SK-N-SH (cell line): ENCODE results near the gene CALU. TPM values are rescaled to one million over a fixed set of nuclear protein-coding genes. Genes with fewer than 3 reads are reported as not detected.

ENCODE experiments used
- CTCF ChIA-PET: fragments of 300-600, 350-600 bp; formaldehyde crosslinking; extraction: SDS; loops from one replicate; lab custom pipeline; 2021; lab: Yijun Ruan, JAX
- POLR2A ChIA-PET: fragments of 350-600 bp; sonication (Branson Sonifier 250); formaldehyde crosslinking; extraction: SDS; loops from one replicate; lab custom pipeline; 2020; ENCODE audit warnings: antibody characterized with exemption, inconsistent platforms; lab: Yijun Ruan, JAX
- DNase-seq: peaks from one replicate; pipeline ENCODE4 v3.0.0; 2012
- H2AFZ ChIP-seq: fragments of 200-600 bp; sonication (generic); 2 replicates; pipeline ENCODE4 v1.8.1; 2016; ENCODE audit warnings: antibody characterized with exemption, mild to moderate bottlenecking, low read depth
- H3F3A ChIP-seq: fragments of 200-600 bp; sonication (generic); replicated peaks from 2 replicates; pipeline ENCODE3; 2016; ENCODE audit warnings: antibody characterized with exemption, mild to moderate bottlenecking; ENCODE audit not compliant: insufficient read depth
- H3K27ac ChIP-seq, 2 experiments: fragments of 200-500 bp in 1 of 2; fragments of 200-600 bp in 1 of 2; sonication (Bioruptor generic) in 1 of 2; sonication (generic), shearing (Covaris generic) in 1 of 2; 2 replicates each; pipeline versions ENCODE4 v1.5.1 to v1.6.1; 2014 to 2016; ENCODE audit warnings: low read depth in 2 of 2, inconsistent platforms in 1 of 2, low read length in 1 of 2, mild to moderate bottlenecking in 1 of 2, mixed read lengths in 1 of 2
- H3K27me3 ChIP-seq: fragments of 200-600 bp; sonication (generic), shearing (Covaris generic); 2 replicates; pipeline ENCODE4 v1.6.1; 2016; ENCODE audit warnings: mixed run types; ENCODE audit not compliant: insufficient read depth
- H3K36me3 ChIP-seq, 2 experiments: fragments of 200-500 bp in 1 of 2; fragments of 200-600 bp in 1 of 2; sonication (Bioruptor generic) in 1 of 2; sonication (generic) in 1 of 2; replicated peaks in 1 of 2; 2 replicates each; pipeline versions ENCODE3 to v1.5.1; 2014 to 2016; ENCODE audit warnings: low read length in 1 of 2, mild to moderate bottlenecking in 1 of 2; ENCODE audit not compliant: insufficient read depth in 2 of 2, control insufficient read depth in 1 of 2
- H3K4me1 ChIP-seq, 2 experiments: fragments of 200-500 bp in 1 of 2; fragments of 200-600 bp in 1 of 2; sonication (Bioruptor generic) in 1 of 2; sonication (generic), shearing (Covaris generic) in 1 of 2; 2 replicates each; pipeline versions ENCODE4 v1.5.1 to v1.6.1; 2014 to 2016; ENCODE audit warnings: low read depth in 1 of 2, low read length in 1 of 2, mixed run types in 1 of 2; ENCODE audit not compliant: insufficient read depth in 2 of 2, control insufficient read depth in 1 of 2
- H3K4me2 ChIP-seq: fragments of 200-600 bp; sonication (generic), shearing (Covaris generic); 2 replicates; pipeline ENCODE4 v1.6.1; 2017; ENCODE audit warnings: mixed run types
- H3K4me3 ChIP-seq, 2 experiments: fragments of 200-500 bp in 1 of 2; fragments of 200-600 bp in 1 of 2; sonication (Bioruptor generic) in 1 of 2; sonication (generic), shearing (Covaris generic) in 1 of 2; 2 replicates each; pipeline versions ENCODE4 v1.5.1 to v1.8.1; 2014 to 2016; ENCODE audit warnings: low read depth in 2 of 2, inconsistent platforms in 1 of 2, low read length in 1 of 2, mild to moderate bottlenecking in 1 of 2, mixed read lengths in 1 of 2, moderate library complexity in 1 of 2
- H3K79me2 ChIP-seq: fragments of 200-600 bp; sonication (generic); 2 replicates; pipeline ENCODE4 v1.8.1; 2017; ENCODE audit warnings: mild to moderate bottlenecking; ENCODE audit not compliant: insufficient read depth
- H3K9ac ChIP-seq: fragments of 200-600 bp; sonication (generic); 2 replicates; pipeline ENCODE4 v1.6.1; 2017; ENCODE audit warnings: mixed run types
- H3K9me2 ChIP-seq: fragments of 200-600 bp; sonication (generic); 2 replicates; pipeline ENCODE4 v1.6.1; 2017; ENCODE audit warnings: mixed run types
- H3K9me3 ChIP-seq: fragments of 200-600 bp; sonication (generic); 2 replicates; pipeline ENCODE4 v1.6.1; 2017; ENCODE audit warnings: mixed run types, mild to moderate bottlenecking, moderate library complexity
- H4K20me1 ChIP-seq: fragments of 200-600 bp; sonication (generic); 2 replicates; pipeline ENCODE4 v1.6.1; 2017; ENCODE audit warnings: mild to moderate bottlenecking, mixed run types; ENCODE audit not compliant: insufficient read depth
- CHD2 ChIP-seq: fragments of 150-350 bp; IDR thresholded peaks from 2 replicates; pipeline ENCODE4 v1.6.1; 2018; ENCODE audit warnings: low read length; ENCODE audit not compliant: partially characterized antibody
- EZH2phosphoT487 ChIP-seq: fragments of 200-600 bp; sonication (generic); IDR thresholded peaks from 2 replicates; pipeline ENCODE4 v1.6.1; 2017; ENCODE audit warnings: low read depth, mixed run types, mild to moderate bottlenecking, antibody characterized with exemption, moderate library complexity, borderline replicate concordance
- FOSL2 ChIP-seq: IDR thresholded peaks from 2 replicates; pipeline ENCODE4 v1.4.0; 2012; ENCODE audit warnings: low read depth, mild to moderate bottlenecking, moderate library complexity, borderline replicate concordance
- JUND ChIP-seq: IDR thresholded peaks from 2 replicates; pipeline ENCODE4 v1.4.0; 2012
- MEF2A ChIP-seq: IDR thresholded peaks from 2 replicates; pipeline ENCODE4 v1.4.0; 2012; ENCODE audit warnings: low read depth, borderline replicate concordance
- POLR2AphosphoS5 ChIP-seq: IDR thresholded peaks from 2 replicates; pipeline ENCODE4 v1.6.1; 2012; ENCODE audit warnings: low read depth, low read length
- RFX5 ChIP-seq: IDR thresholded peaks from 2 replicates; pipeline ENCODE4 v1.6.1; 2012; ENCODE audit warnings: mild to moderate bottlenecking, improper control_type of control experiment, low read length
- RXRA ChIP-seq: IDR thresholded peaks from 2 replicates; pipeline ENCODE4 v1.4.0; 2012; ENCODE audit warnings: low read depth, mild to moderate bottlenecking, borderline replicate concordance
- SIN3A ChIP-seq: IDR thresholded peaks from 2 replicates; pipeline ENCODE4 v1.6.1; 2012; ENCODE audit warnings: low read depth, mild to moderate bottlenecking, low read length, moderate library complexity, borderline replicate concordance
- TAF1 ChIP-seq: IDR thresholded peaks from 2 replicates; pipeline ENCODE4 v1.6.1; 2012; ENCODE audit warnings: low read depth, mild to moderate bottlenecking, low read length, moderate library complexity, borderline replicate concordance
- TEAD4 ChIP-seq: IDR thresholded peaks from 2 replicates; pipeline ENCODE4 v1.4.0; 2012; ENCODE audit warnings: mild to moderate bottlenecking, borderline replicate concordance; ENCODE audit not compliant: insufficient read depth
- USF1 ChIP-seq: IDR thresholded peaks from 2 replicates; pipeline ENCODE4 v1.4.0; 2012; ENCODE audit warnings: low read depth, borderline replicate concordance
- YY1 ChIP-seq: IDR thresholded peaks from 2 replicates; pipeline ENCODE4 v1.4.0; 2012; ENCODE audit warnings: low read depth, mild to moderate bottlenecking
- WGBS: methylation state at CpG from one replicate; pipeline ENCODE4 v1.1.6; 2017; ENCODE audit warnings: low lambda C conversion rate; 5-methylcytosine and 5-hydroxymethylcytosine counted together
- polyA plus RNA-seq, 3 experiments: library from polyadenylated mRNA; depleted of rRNA; stranded (reverse); fragments of >200 nt; gene quantifications; 2 replicates each; pipeline ENCODE4 v1.2.3, GENCODE V29; 2012
- TF ChIP-seq, protein P1 (sequence below): fragments of 150-350 bp; IDR thresholded peaks from 2 replicates; pipeline ENCODE4 v1.6.1; 2016; ENCODE audit warnings: mild to moderate bottlenecking, low read depth, low read length
- TF ChIP-seq, protein P2 (sequence below): IDR thresholded peaks from 2 replicates; pipeline ENCODE4 v1.6.1; 2012; ENCODE audit warnings: mild to moderate bottlenecking, low read depth, low read length, moderate library complexity

CALU gene
- polyA plus RNA-seq, 1 of the 3 experiments (the other 2 are of a cell fraction), result 195 TPM

- Histone ChIP-seq H3K79me2 (0 out of 2 replicates have a peak, but pooled peaks cover 3% of the 10 kb centered on the region), H3K4me3 (no peak overlapping the region), H3F3A (peaks cover 13% of the 10 kb centered on the region), H3K36me3 (no peaks in the 10 kb centered on the region), H3K4me1 (peaks cover 9 to 19% of the 10 kb centered on the region in 2 experiments), H3K9ac (no peak overlapping the region), H4K20me1 (no peaks in the 10 kb centered on the region), H3K9me2 (no peaks in the 10 kb centered on the region), H3K4me2 (no peak overlapping the region), H3K9me3 (no peaks in the 10 kb centered on the region), H3K27ac (no peak overlapping the region), H2AFZ (no peak overlapping the region), H3K27me3 (no peaks in the 10 kb centered on the region)
- no peak for DNase-seq
- WGBS, result 87% methylated on average over 9 of the region's 9 CpGs
- ChIA-PET POLR2A (no interaction called here), CTCF (interaction anchor here (0.8 to 1.2 kb wide), 3 partner anchors 11 to 331 kb away, joined by 3 to 5 read pairs (median 3); no protein-coding TSS in a partner anchor)
- no peak for TF ChIP-seq SIN3A
- TF ChIP-seq RXRA, result no peak
- no peak for TF ChIP-seq TEAD4
- TF ChIP-seq, all 33 proteins: peak for 0
Measured at GRCh38 chr7:128788446-128789412, 49.6 kb downstream of the CALU start.

GRCh38 chr7:128790315-128791041, 51.3 kb downstream of the CALU start:
- H3K4me3 ChIP-seq, result peak overlapping the region; percentile 82 to 85
- POLR2A ChIA-PET, result interaction anchor here (0.8 to 1.3 kb wide), 4 partner anchors 10 to 52 kb away, joined by 3 to 11 read pairs (median 4); partner anchors contain the start of gene CALU
- peaks cover 19% of the 10 kb centered on the region for H3F3A ChIP-seq
- peak; percentile 77 for DNase-seq
- CTCF ChIA-PET, result interaction anchor here (1.5 kb wide), 1 partner anchor 93 kb away, joined by 5 read pairs; no protein-coding TSS in a partner anchor
- no peak for TF ChIP-seq MEF2A
- TF ChIP-seq TEAD4, result no peak
- TF ChIP-seq FOSL2, result no peak
- no peak for TF ChIP-seq EZH2phosphoT487
- no peak for TF ChIP-seq POLR2AphosphoS5
- TF ChIP-seq SIN3A, result no peak
- no peak for TF ChIP-seq TAF1
- TF ChIP-seq CHD2, result no peak
- TF ChIP-seq YY1, result no peak
- TF ChIP-seq RFX5, result no peak
- no peak for TF ChIP-seq USF1
- TF ChIP-seq, protein P1, sequence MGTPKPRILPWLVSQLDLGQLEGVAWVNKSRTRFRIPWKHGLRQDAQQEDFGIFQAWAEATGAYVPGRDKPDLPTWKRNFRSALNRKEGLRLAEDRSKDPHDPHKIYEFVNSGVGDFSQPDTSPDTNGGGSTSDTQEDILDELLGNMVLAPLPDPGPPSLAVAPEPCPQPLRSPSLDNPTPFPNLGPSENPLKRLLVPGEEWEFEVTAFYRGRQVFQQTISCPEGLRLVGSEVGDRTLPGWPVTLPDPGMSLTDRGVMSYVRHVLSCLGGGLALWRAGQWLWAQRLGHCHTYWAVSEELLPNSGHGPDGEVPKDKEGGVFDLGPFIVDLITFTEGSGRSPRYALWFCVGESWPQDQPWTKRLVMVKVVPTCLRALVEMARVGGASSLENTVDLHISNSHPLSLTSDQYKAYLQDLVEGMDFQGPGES, result no peak
- TF ChIP-seq, protein P2, sequence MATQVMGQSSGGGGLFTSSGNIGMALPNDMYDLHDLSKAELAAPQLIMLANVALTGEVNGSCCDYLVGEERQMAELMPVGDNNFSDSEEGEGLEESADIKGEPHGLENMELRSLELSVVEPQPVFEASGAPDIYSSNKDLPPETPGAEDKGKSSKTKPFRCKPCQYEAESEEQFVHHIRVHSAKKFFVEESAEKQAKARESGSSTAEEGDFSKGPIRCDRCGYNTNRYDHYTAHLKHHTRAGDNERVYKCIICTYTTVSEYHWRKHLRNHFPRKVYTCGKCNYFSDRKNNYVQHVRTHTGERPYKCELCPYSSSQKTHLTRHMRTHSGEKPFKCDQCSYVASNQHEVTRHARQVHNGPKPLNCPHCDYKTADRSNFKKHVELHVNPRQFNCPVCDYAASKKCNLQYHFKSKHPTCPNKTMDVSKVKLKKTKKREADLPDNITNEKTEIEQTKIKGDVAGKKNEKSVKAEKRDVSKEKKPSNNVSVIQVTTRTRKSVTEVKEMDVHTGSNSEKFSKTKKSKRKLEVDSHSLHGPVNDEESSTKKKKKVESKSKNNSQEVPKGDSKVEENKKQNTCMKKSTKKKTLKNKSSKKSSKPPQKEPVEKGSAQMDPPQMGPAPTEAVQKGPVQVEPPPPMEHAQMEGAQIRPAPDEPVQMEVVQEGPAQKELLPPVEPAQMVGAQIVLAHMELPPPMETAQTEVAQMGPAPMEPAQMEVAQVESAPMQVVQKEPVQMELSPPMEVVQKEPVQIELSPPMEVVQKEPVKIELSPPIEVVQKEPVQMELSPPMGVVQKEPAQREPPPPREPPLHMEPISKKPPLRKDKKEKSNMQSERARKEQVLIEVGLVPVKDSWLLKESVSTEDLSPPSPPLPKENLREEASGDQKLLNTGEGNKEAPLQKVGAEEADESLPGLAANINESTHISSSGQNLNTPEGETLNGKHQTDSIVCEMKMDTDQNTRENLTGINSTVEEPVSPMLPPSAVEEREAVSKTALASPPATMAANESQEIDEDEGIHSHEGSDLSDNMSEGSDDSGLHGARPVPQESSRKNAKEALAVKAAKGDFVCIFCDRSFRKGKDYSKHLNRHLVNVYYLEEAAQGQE, result no peak
- TF ChIP-seq JUND, result no peak
- no peaks in the 10 kb centered on the region for H3K9me3 ChIP-seq
- H3K9ac ChIP-seq, result peak overlapping the region; percentile 71; the same call in 1 of the 2 replicates
- 0 out of 2 replicates have a peak, but pooled peaks cover 3% of the 10 kb centered on the region for H3K79me2 ChIP-seq
- no peaks in the 10 kb centered on the region for H3K27me3 ChIP-seq
- H3K36me3 ChIP-seq, result peaks cover 11 to 14% of the 10 kb centered on the region in 2 experiments
- no peaks in the 10 kb centered on the region for H4K20me1 ChIP-seq
- peaks cover 9 to 21% of the 10 kb centered on the region in 2 experiments for H3K4me1 ChIP-seq
- peak overlapping the region; percentile 90 for H2AFZ ChIP-seq
- H3K9me2 ChIP-seq, result no peaks in the 10 kb centered on the region
- peak overlapping the region; percentile 100 for H3K4me2 ChIP-seq
- WGBS, result 50% methylated on average over 25 of the region's 45 CpGs
- H3K27ac ChIP-seq, result peak overlapping the region in 1 of 2 experiments; percentile 58; a peak in 1 of 4 replicates
